ENCODE measurements around the gene B3GAT3.
"Not testable (repeated sequence)": the region's sequence is repeated elsewhere in the genome, so short reads cannot be mapped to it uniquely, and the experiment has no call there.

Gene B3GAT3

GRCh38 chr11:62645946-62646824 is 24.4 kb upstream of the B3GAT3 start, which contains the start of gene GANAB:
TSS of gene GANAB (minus strand) at chr11:62646613. CDS start at chr11:62646599, 14 bp downstream.
- H3K4me3 ChIP-seq (ENCODE audit: low read depth, low read length): peak within 1 kb of the TSS; percentile 94

- peak overlapping the region; percentile 94 for H3K4me3 ChIP-seq (ENCODE audit: low read depth, low read length)
These were observed 23.8 kb upstream of the B3GAT3 start for GRCh38 chr11:62645671-62645945.

- H3K4me3 ChIP-seq (ENCODE audit: low read depth, low read length): no peak overlapping the region
These were observed 22.4 kb upstream of the B3GAT3 start for GRCh38 chr11:62644220-62644619.

- H3K4me3 ChIP-seq (ENCODE audit: low read depth, low read length): no peak overlapping the region
These were observed 10.7 kb upstream of the B3GAT3 start for GRCh38 chr11:62632492-62632891.

GRCh38 chr11:62627713-62628112 is 5.9 kb upstream of the B3GAT3 start:
- no peak overlapping the region for H3K4me3 ChIP-seq (ENCODE audit: low read depth, low read length)

- H3K4me3 ChIP-seq (ENCODE audit: low read depth, low read length): no peak overlapping the region
These were observed 797 bp upstream of the B3GAT3 start for GRCh38 chr11:62622476-62623089.

GRCh38 chr11:62621027-62621566 is 689 bp downstream of the B3GAT3 start:
- peak overlapping the region; percentile 75 for H3K4me3 ChIP-seq (ENCODE audit: low read depth, low read length)

GRCh38 chr11:62616957-62617356 is 4.8 kb downstream of the B3GAT3 start:
- not testable (repeated sequence) for H3K4me3 ChIP-seq (ENCODE audit: low read depth, low read length)

GRCh38 chr11:62615521-62615920 is 6.3 kb downstream of the B3GAT3 start:
- H3K4me3 ChIP-seq (ENCODE audit: low read depth, low read length): no peak overlapping the region

- no peak overlapping the region for H3K4me3 ChIP-seq (ENCODE audit: low read depth, low read length)
These were observed 7.5 kb downstream of the B3GAT3 start for GRCh38 chr11:62614275-62614674.

GRCh38 chr11:62613291-62613778 is 8.5 kb downstream of the B3GAT3 start:
- peak overlapping the region; percentile 14 for H3K4me3 ChIP-seq (ENCODE audit: low read depth, low read length)

GRCh38 chr11:62612366-62613290 is 9.2 kb downstream of the B3GAT3 start, which contains the start of the genes EML3 and ROM1:
TSS of gene EML3 (minus strand) at chr11:62612775. CDS start at chr11:62612457, 318 bp downstream.
TSS of gene ROM1 (plus strand) at chr11:62613257. CDS start at chr11:62613282, 25 bp downstream.
- peak within 1 kb of the TSS; percentile 50 for H3K4me3 ChIP-seq (ENCODE audit: low read depth, low read length)

GRCh38 chr11:62611705-62612365 is 10.0 kb downstream of the B3GAT3 start:
- H3K4me3 ChIP-seq (ENCODE audit: low read depth, low read length): peak overlapping the region; percentile 50

GRCh38 chr11:62610814-62611704 is 10.7 kb downstream of the B3GAT3 start:
- peak overlapping the region; percentile 50 for H3K4me3 ChIP-seq (ENCODE audit: low read depth, low read length)

- H3K4me3 ChIP-seq (ENCODE audit: low read depth, low read length): no peak overlapping the region
These were observed 11.4 kb downstream of the B3GAT3 start for GRCh38 chr11:62610403-62610802.

GRCh38 chr11:62608776-62609175 is 13.0 kb downstream of the B3GAT3 start:
- no peak overlapping the region for H3K4me3 ChIP-seq (ENCODE audit: low read depth, low read length)

- no peak overlapping the region for H3K4me3 ChIP-seq (ENCODE audit: low read depth, low read length)
These were observed 14.1 kb downstream of the B3GAT3 start for GRCh38 chr11:62607714-62608113.

- no peak overlapping the region for H3K4me3 ChIP-seq (ENCODE audit: low read depth, low read length)
These were observed 15.9 kb downstream of the B3GAT3 start for GRCh38 chr11:62605902-62606301.

GRCh38 chr11:62605467-62605866 is 16.3 kb downstream of the B3GAT3 start:
- H3K4me3 ChIP-seq (ENCODE audit: low read depth, low read length): no peak overlapping the region

Data from iPS-11a (cell line).